Measurements from ENCODE around the gene CLECL1. TPM values are rescaled to one million over a fixed set of nuclear protein-coding genes. Genes with fewer than 3 reads are reported as not detected.

CLECL1 gene
- total and polyA plus RNA-seq, 2 of the 13 experiments (the other 11 are each of a cell fraction or from before 2014, with no cell fraction given) = not detected

- TF ChIP-seq FOXO1 (CRISPR knock-in tag; IDR thresholded peaks at IDR 0.05) = no peak
- no peak for TF ChIP-seq ZNF775 (CRISPR knock-in tag; IDR thresholded peaks at IDR 0.05; ENCODE audit: borderline replicate concordance)
Observed at GRCh38 chr12:9753498-9753897, 20.6 kb upstream of the CLECL1 start (continued).

DNA sequence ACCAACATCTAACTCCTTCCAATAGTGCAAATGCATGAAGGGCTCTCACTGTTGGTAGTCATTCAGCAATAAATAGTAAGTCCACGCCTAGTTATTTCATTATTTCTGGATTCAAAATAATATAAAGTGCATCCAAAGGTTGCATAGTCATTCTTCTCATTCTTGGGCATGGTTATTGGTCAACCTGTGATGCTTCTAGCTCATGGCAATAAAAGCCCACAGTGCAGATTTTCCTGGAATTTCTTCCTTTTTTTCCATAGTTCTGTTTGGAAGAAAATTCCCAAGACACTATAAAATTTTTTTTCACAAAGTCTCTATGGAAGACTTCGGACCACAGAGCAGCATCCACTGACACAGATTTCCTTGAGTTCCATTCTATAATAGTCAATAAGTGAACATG is 20.2 kb upstream of the CLECL1 start:
- in situ Hi-C loops (cut with HindIII; ENCODE audit: extremely low pct_ligation_motif_present, low pct_unique_long_range_greater_than_20kb) = loop anchor here (5.0 to 10.0 kb wide), 2 partner anchors 174 to 382 kb away; partner anchors contain the start of gene CLEC7A
- DNase-seq (ENCODE audit: low spot score) (no peak), FAIRE-seq (no peak), ATAC-seq (no peak)
- Histone ChIP-seq H2AFZ (ENCODE audit: low read length) (no peak overlapping the region), H4K20me1 (ENCODE audit: insufficient read depth, low read length) (no peaks in the 10 kb centered on the region), H3K79me2 (ENCODE audit: insufficient read depth, low read length) (no peaks in the 10 kb centered on the region), H3K9ac (ENCODE audit: insufficient read depth, low read depth, low read length) (no peak overlapping the region), H3K36me3 (replicated peaks in 1 of 2; ENCODE audit: control insufficient read depth in 1 of 2, insufficient read depth in 2 of 2, low read length in 2 of 2) (no peaks in the 10 kb centered on the region), H3K4me2 (ENCODE audit: low read depth, low read length) (no peak overlapping the region), H3K4me1 (ENCODE audit: insufficient read depth, low read length) (no peaks in the 10 kb centered on the region), H3K27ac (ENCODE audit: extremely low read length, insufficient read depth, low read length) (no peak overlapping the region), H3K4me3 (replicated peaks in 1 of 3; ENCODE audit: insufficient read depth in 1 of 3, low read depth in 2 of 3, low read length in 3 of 3) (no peak overlapping the region), H3K9me3 (ENCODE audit: low read length) (no peaks in the 10 kb centered on the region), H3K27me3 (ENCODE audit: control insufficient read depth in 1 of 2, insufficient read depth in 2 of 2, low read length in 2 of 2) (no peaks in the 10 kb centered on the region; a peak in 1 of 5 replicates)
- ChIA-PET CTCF (ENCODE audit: low intra/inter-chr PET ratio, low total read pairs) (no interaction called here), POLR2A (no interaction called here)
- no TSS peak for BruUV-seq (replicated peaks)
- no peak for TF ChIP-seq DZIP1 (CRISPR knock-in tag; IDR thresholded peaks at IDR 0.05)
- TF ChIP-seq, protein P1, sequence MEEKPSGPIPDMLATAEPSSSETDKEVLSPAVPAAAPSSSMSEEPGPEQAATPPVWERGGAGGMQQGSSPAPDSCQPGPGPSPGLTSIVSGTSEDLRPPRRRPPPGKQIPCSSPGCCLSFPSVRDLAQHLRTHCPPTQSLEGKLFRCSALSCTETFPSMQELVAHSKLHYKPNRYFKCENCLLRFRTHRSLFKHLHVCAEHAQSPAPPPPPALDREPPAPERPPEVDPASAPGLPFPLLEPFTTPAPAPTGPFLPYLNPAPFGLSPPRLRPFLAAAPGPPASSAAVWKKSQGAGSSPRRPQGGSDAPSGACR (CRISPR knock-in tag; IDR thresholded peaks at IDR 0.05) = no peak
- TF ChIP-seq ZMYM2 (CRISPR knock-in tag; IDR thresholded peaks at IDR 0.05) = no peak
- TF ChIP-seq PAWR (CRISPR knock-in tag; IDR thresholded peaks at IDR 0.05; ENCODE audit: borderline replicate concordance) = no peak
- intact Hi-C loops (cut with micrococcal nuclease; ENCODE audit: unreplicated experiment) = no loop called here
- WGBS (ENCODE audit: low lambda C conversion rate) = 0% methylated on average over 2 of the region's 2 CpGs

Data from HepG2 (cell line).